ENCODE results near the gene CSTPP1. TPM values are rescaled to one million over a fixed set of nuclear protein-coding genes. Genes with fewer than 3 reads are reported as not detected.

CSTPP1 gene
- total and polyA plus RNA-seq, 2 of the 8 experiments (the other 6 are each of a cell fraction or from before 2014, with no cell fraction given) = 24.2 to 28.7 TPM

GRCh38 chr11:46942172-46942571 lies 5.6 kb downstream of the CSTPP1 start:
- Histone ChIP-seq H3K27ac (ENCODE audit: low read depth, low read length) (no peak overlapping the region), H4K20me1 (replicated peaks in 1 of 2; ENCODE audit: control insufficient read depth in 1 of 2, insufficient read depth in 2 of 2, low read length in 2 of 2) (no peaks in the 10 kb centered on the region), H2BK15ac (ENCODE audit: low read length) (no peak overlapping the region), H2AFZ (ENCODE audit: low read length) (no peak overlapping the region), H2BK20ac (ENCODE audit: low read length) (no peak overlapping the region), H3K4ac (replicated peaks; ENCODE audit: insufficient read length, low read depth, low read length) (no peak overlapping the region), H2AK5ac (ENCODE audit: low read depth, low read length) (no peak overlapping the region), H3K4me3 (ENCODE audit: extremely low read depth in 1 of 4, insufficient read depth in 2 of 4, low read depth in 3 of 4, low read length in 4 of 4) (no peak overlapping the region), H3K9me3 (ENCODE audit: insufficient read depth in 2 of 2, low read depth in 1 of 2, low read length in 1 of 2) (no peaks in the 10 kb centered on the region), H3K79me2 (ENCODE audit: control insufficient read depth in 1 of 2, insufficient read depth in 2 of 2, low read length in 2 of 2) (peaks cover 0 to 2% of the 10 kb centered on the region in 2 experiments; a peak in 1 of 4 replicates), H3K14ac (ENCODE audit: insufficient read length) (no peak overlapping the region), H4K8ac (ENCODE audit: extremely low read depth, insufficient read depth, low read length) (no peak overlapping the region), H2BK5ac (ENCODE audit: low read depth, low read length) (no peak overlapping the region), H3K36me3 (ENCODE audit: control insufficient read depth in 2 of 4, insufficient read depth in 4 of 4, low read length in 3 of 4) (0 out of 8 replicates have a peak, but pooled peaks cover 0 to 4% (median 0%) of the 10 kb centered on the region in 4 experiments), H3K23me2 (ENCODE audit: low read depth, low read length) (peaks cover 2% of the 10 kb centered on the region; the same call in 1 of the 2 replicates), H3K4me1 (replicated peaks in 1 of 4; ENCODE audit: control insufficient read depth in 3 of 4, insufficient read depth in 4 of 4, low read length in 3 of 4) (peaks cover 0 to 2% (median 0%) of the 10 kb centered on the region in 4 experiments; a peak in 2 of 7 replicates), H2BK120ac (replicated peaks; ENCODE audit: low read depth, low read length) (no peak overlapping the region), H3K27me3 (replicated peaks in 1 of 4; ENCODE audit: control insufficient read depth in 3 of 4, extremely low read depth in 1 of 4, insufficient read depth in 3 of 4, low read length in 3 of 4) (no peaks in the 10 kb centered on the region), H3K79me1 (ENCODE audit: low read depth, low read length) (no peaks in the 10 kb centered on the region), H3K56ac (replicated peaks; ENCODE audit: insufficient read length, low read depth, low read length) (no peak overlapping the region), H3K9ac (replicated peaks in 1 of 4; ENCODE audit: extremely low read depth in 1 of 4, low read depth in 3 of 4, low read length in 3 of 4) (no peak overlapping the region), H3K4me2 (ENCODE audit: insufficient read depth in 1 of 2, low read depth in 2 of 2, low read length in 2 of 2) (no peak overlapping the region), H3K23ac (ENCODE audit: insufficient read length) (no peak overlapping the region), H4K5ac (ENCODE audit: insufficient read length, low read depth, low read length) (no peak overlapping the region), H4K91ac (replicated peaks; ENCODE audit: insufficient read length, low read length) (no peak overlapping the region), H2BK12ac (ENCODE audit: low read depth, low read length) (no peak overlapping the region), H3K18ac (ENCODE audit: extremely low read depth, low read length) (no peak overlapping the region)
- WGBS, 2 experiments (ENCODE audit: extremely low coverage in 1 of 2, insufficient coverage in 1 of 2, insufficient read length in 1 of 2, insufficient replicate concordance in 2 of 2, low coverage in 1 of 2, low lambda C conversion rate in 2 of 2, missing lambda C conversion rate in 1 of 2) = 92% methylated on average over 6 of the region's 6 CpGs; no CpG with 5 or more reads in 1 of the 2 experiments
- POLR2A ChIA-PET (ENCODE audit: partially characterized antibody) = no interaction called here
- TF ChIP-seq TAF1 (IDR thresholded peaks at IDR 0.05; ENCODE audit: low read depth, low read length) (no peak), BRCA1 (IDR thresholded peaks at IDR 0.05; ENCODE audit: low read depth, low read length) (no peak), JUND (IDR thresholded peaks at IDR 0.05; ENCODE audit: low read length) (no peak), BACH1 (IDR thresholded peaks at IDR 0.05; ENCODE audit: low read length) (no peak), SIX5 (IDR thresholded peaks at IDR 0.05; ENCODE audit: low read depth, low read length) (no peak)
- DNase-seq (ENCODE audit: low read depth in 1 of 2, low spot score in 2 of 2) (no peak), FAIRE-seq (no peak)
- CTCF ChIA-PET (ENCODE audit: partially characterized antibody) = interaction anchor here (0.6 to 2.9 kb wide), 2 partner anchors 23 to 211 kb away, joined by 4 to 9 read pairs; no protein-coding TSS in a partner anchor
